GM18868 (cell line): ENCODE data around the gene DNAI7.

ENCODE experiments used
- ATAC-seq: cut with Tn5 transposase; IDR thresholded peaks from one replicate; pipeline ENCODE4 v1.9.1; 2021; ENCODE audit warnings: mild to moderate bottlenecking, moderate library complexity; ENCODE audit not compliant: unreplicated experiment

Gene DNAI7

GRCh38 chr12:25195056-25195971 lies at the start of gene DNAI7, which contains the start of gene ETFRF1:
Gene DNAI7 (minus strand): TSS chr12:25195160. CDS start chr12:25195078, 82 bp downstream.
Gene ETFRF1 (plus strand): TSS chr12:25195237. CDS start chr12:25203957, 8,720 bp downstream.
- ATAC-seq, result peak; percentile 97

DNA sequence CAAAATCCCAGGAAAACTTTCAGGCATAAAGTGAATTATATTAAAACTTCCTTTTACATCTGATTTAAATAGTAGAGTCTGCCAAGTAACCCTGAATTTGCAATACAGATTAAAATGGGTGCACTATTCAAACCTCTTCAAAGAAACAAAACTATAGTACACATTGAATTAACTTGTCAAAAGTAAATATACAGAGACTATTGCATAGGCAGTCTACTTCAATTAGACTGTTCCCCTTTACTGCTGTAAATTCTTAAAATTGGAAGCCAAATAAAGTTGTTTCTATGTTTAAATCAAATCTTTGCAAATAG lies 48.7 kb upstream of the DNAI7 start:
- ATAC-seq, result no peak

DNA sequence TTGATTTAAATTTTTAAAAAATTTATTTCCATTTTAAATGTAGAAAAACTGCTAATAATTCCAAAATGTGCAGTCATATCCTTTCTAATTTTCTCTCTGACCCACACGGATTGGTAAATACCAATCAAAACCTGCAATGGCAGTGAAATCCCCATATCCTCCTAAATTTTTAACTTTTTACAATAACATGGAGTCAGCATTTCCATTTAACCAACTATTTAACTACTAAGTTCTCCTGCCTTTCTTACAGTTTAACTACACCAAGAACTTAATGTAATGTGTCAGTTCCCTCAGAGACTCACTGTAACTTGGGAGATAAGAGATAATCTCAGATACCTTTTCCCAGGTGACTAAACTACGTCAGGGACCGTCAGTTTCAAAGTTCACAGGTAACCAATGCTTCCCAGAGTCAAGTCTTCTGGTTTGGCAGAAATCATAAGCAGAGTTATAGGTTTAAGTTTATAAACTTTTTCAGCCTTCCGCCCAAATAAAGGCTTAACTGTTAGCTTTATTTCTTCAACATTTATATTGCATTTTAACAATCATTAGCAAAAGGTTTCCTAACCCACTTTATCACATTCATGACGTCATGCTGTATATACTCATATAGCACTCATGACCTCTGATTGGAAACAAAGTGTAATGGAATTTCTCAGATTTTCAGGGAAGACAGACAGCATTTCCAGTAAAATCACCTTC lies 48.2 kb upstream of the DNAI7 start:
- no peak for ATAC-seq

GRCh38 chr12:25241167-25242020 lies 46.4 kb upstream of the DNAI7 start:
- ATAC-seq, result peak; percentile 72

- ATAC-seq, result no peak
These were observed 41.7 kb upstream of the DNAI7 start for GRCh38 chr12:25236626-25237025.

- no peak for ATAC-seq
These were observed 41.2 kb upstream of the DNAI7 start for GRCh38 chr12:25236190-25236589.

DNA sequence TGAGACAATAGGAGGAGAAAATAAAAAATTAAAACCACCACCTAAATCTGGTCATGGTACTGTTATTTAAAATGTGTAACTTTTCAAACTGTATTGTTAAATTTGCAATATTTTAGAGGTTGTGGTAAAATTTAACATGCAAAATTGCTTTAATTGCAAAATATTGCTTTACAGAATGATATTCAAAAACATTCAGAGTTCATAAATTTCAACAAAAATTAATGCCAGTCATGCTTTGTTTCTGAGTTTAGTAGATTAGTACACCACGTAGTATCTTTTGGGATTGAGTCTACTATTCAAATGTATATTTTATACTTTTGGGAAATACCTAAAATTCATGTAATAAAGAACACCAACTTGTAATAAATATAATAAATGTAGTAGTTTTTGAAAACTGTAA lies 18.4 kb upstream of the DNAI7 start:
- no peak for ATAC-seq

GRCh38 chr12:25208554-25208953 lies 13.6 kb upstream of the DNAI7 start:
- ATAC-seq, result no peak

DNA sequence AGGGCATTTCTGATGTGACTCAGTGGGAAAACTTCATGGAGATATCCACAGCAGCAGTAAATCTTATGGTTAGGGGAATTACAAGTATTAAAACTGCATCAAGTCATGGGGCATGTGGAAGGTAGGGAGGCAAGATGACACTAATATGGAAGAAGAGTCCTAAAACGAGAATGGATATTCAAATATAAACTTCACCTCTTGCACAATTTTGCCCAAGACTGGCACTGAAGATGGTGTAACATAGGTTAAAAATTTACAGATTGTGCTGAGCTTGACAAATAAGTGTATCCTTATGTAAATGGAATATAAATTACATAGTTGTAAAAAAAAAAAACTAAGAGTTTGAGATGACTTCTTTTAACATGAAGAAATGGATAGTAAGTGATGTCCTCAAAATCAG lies 12.9 kb upstream of the DNAI7 start:
- ATAC-seq, result no peak

GRCh38 chr12:25207411-25207810 lies 12.5 kb upstream of the DNAI7 start:
- no peak for ATAC-seq

GRCh38 chr12:25202137-25202536 lies 7.2 kb upstream of the DNAI7 start:
- no peak for ATAC-seq

- ATAC-seq, result no peak
These were observed 5.7 kb upstream of the DNAI7 start for GRCh38 chr12:25200703-25201102.

GRCh38 chr12:25197608-25198007 lies 2.6 kb upstream of the DNAI7 start:
- ATAC-seq, result no peak

- ATAC-seq, result no peak
These were observed 271 bp downstream of the DNAI7 start for GRCh38 chr12:25194722-25195055.

- no peak for ATAC-seq
These were observed 746 bp downstream of the DNAI7 start for GRCh38 chr12:25194214-25194613.

GRCh38 chr12:25190793-25191192 lies 4.2 kb downstream of the DNAI7 start:
- ATAC-seq, result no peak

DNA sequence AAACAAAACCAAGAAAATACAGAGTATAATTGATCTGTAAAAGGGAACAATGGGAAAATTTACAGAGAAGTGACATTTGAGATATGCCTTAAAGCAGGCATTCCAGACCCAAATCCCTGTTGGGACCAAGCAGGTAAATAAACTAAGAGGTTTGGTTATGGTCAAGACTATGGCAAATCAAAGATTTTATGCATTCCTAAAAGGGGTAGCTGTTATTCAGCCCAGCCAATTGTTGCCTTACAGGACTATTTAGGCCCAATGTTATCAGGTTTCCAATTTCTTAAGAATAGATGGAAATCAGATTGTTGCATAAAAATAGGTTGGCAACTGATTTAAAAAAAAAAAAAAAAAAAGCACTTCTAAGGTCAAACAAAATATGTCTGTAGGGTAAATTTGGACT lies 5.3 kb downstream of the DNAI7 start:
- no peak for ATAC-seq

DNA sequence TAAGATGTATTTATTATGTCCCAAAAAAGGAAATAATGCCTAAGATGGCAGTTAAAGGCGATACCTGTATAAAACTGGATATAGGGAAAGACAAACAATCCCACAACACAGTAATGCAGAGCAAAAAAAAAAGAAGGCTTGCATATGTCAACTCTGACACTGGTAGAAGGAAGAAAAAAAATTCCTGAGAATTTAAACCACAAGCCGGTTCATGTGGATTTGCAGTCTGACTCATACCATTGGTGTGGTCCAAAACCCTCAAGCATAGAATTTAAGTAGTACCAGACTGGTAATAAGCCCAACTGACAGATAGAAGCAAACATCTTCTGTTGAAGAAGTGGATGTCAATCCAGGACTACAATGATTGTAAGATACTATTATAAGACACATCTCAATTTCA lies 7.2 kb downstream of the DNAI7 start:
- ATAC-seq, result no peak

GRCh38 chr12:25186788-25187402 lies 8.1 kb downstream of the DNAI7 start:
- peak; percentile 88 for ATAC-seq

DNA sequence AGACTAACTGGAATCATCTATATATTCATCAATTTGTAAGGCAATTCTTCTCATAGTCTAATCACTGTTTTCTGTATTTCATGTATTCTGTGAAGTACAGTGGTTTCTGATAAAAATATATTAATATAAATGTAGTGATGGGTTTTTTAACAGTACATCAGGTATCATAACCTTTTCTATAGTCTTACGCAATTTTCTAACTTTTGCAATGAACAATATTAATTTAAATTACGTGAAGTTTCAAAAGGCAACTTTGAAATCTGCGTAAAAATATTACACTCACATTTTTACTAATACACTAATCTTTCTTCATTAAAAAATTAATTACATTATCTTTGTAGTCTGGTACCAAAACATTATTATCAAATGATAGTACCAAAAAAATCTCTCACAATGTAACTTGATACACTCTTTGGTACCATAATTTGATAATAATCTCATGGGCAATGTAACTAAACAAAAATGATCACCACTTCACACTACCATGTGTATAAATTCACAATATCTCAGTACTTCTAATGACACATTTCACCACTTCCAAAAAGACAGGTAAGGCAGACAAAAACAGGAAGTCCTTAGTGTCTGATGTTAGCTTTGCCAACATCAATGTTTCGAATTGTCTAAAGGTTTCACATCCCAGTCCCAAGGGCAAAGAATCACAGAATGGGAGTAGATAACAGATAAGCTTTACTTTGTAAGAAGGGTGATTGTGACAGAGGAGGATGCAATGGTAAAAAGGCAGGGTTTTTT lies 8.7 kb downstream of the DNAI7 start:
- ATAC-seq, result peak; percentile 82
